Measurements from ENCODE around the gene PLTP.

The PLTP gene

DNA sequence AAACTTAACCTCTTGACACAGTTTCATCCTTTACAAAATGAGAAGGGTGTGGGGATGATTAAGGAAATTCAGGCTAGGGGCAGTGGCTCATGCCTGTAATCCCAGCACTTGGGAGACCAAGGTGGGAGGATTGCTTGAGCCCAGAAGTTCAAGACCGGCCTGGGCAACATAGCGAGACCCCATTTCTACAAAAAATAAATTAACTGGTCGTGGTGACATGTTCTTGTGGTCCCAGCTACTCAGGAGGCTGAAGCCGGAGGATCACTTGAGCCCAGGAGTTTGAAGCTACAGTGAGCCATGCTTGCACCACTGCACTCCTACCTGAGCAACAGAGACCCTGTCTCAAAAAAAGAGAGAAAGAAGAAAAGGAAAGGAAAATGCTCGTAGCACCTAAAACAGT is 45.5 kb downstream of the PLTP start:
- POLR2A ChIA-PET: interaction anchor here (0.7 kb wide), 3 partner anchors 62 to 326 kb away, joined by 3 to 6 read pairs (median 5); no protein-coding TSS in a partner anchor
- CTCF ChIA-PET: no interaction called here
- no peak overlapping the region for H3K4me3 ChIP-seq (ENCODE audit: low read depth, low read length)
- TF ChIP-seq ZNF529 (tag by site-specific recombination; IDR thresholded peaks at IDR 0.05; ENCODE audit: insufficient replicate concordance) (no peak), ZNF140 (tag by site-specific recombination; IDR thresholded peaks at IDR 0.05) (no peak), ZNF670 (tag by site-specific recombination; IDR thresholded peaks at IDR 0.05; ENCODE audit: low read depth) (no peak), ZFP69B (tag by site-specific recombination; IDR thresholded peaks at IDR 0.05) (no peak), ZNF747 (tag by site-specific recombination; IDR thresholded peaks at IDR 0.05) (no peak), ZNF174 (tag by site-specific recombination; IDR thresholded peaks at IDR 0.05) (no peak), ZNF248 (tag by site-specific recombination; IDR thresholded peaks at IDR 0.05) (no peak), WT1 (tag by site-specific recombination; IDR thresholded peaks at IDR 0.05) (no peak), ZNF596 (tag by site-specific recombination; IDR thresholded peaks at IDR 0.05) (no peak), ZNF274 (IDR thresholded peaks at IDR 0.05; ENCODE audit: low read length) (no peak), ZNF274 (tag by site-specific recombination; IDR thresholded peaks at IDR 0.05; ENCODE audit: borderline replicate concordance) (no peak)
- TF ChIP-seq, protein P1, sequence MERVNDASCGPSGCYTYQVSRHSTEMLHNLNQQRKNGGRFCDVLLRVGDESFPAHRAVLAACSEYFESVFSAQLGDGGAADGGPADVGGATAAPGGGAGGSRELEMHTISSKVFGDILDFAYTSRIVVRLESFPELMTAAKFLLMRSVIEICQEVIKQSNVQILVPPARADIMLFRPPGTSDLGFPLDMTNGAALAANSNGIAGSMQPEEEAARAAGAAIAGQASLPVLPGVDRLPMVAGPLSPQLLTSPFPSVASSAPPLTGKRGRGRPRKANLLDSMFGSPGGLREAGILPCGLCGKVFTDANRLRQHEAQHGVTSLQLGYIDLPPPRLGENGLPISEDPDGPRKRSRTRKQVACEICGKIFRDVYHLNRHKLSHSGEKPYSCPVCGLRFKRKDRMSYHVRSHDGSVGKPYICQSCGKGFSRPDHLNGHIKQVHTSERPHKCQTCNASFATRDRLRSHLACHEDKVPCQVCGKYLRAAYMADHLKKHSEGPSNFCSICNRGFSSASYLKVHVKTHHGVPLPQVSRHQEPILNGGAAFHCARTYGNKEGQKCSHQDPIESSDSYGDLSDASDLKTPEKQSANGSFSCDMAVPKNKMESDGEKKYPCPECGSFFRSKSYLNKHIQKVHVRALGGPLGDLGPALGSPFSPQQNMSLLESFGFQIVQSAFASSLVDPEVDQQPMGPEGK (tag by site-specific recombination; IDR thresholded peaks at IDR 0.05): no peak
- TF ChIP-seq, protein P2, sequence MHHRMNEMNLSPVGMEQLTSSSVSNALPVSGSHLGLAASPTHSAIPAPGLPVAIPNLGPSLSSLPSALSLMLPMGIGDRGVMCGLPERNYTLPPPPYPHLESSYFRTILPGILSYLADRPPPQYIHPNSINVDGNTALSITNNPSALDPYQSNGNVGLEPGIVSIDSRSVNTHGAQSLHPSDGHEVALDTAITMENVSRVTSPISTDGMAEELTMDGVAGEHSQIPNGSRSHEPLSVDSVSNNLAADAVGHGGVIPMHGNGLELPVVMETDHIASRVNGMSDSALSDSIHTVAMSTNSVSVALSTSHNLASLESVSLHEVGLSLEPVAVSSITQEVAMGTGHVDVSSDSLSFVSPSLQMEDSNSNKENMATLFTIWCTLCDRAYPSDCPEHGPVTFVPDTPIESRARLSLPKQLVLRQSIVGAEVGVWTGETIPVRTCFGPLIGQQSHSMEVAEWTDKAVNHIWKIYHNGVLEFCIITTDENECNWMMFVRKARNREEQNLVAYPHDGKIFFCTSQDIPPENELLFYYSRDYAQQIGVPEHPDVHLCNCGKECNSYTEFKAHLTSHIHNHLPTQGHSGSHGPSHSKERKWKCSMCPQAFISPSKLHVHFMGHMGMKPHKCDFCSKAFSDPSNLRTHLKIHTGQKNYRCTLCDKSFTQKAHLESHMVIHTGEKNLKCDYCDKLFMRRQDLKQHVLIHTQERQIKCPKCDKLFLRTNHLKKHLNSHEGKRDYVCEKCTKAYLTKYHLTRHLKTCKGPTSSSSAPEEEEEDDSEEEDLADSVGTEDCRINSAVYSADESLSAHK (tag by site-specific recombination; IDR thresholded peaks at IDR 0.05): no peak
- TF ChIP-seq, protein P3, sequence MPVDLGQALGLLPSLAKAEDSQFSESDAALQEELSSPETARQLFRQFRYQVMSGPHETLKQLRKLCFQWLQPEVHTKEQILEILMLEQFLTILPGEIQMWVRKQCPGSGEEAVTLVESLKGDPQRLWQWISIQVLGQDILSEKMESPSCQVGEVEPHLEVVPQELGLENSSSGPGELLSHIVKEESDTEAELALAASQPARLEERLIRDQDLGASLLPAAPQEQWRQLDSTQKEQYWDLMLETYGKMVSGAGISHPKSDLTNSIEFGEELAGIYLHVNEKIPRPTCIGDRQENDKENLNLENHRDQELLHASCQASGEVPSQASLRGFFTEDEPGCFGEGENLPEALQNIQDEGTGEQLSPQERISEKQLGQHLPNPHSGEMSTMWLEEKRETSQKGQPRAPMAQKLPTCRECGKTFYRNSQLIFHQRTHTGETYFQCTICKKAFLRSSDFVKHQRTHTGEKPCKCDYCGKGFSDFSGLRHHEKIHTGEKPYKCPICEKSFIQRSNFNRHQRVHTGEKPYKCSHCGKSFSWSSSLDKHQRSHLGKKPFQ (tag by site-specific recombination; IDR thresholded peaks at IDR 0.05): no peak
- TF ChIP-seq, protein P4, sequence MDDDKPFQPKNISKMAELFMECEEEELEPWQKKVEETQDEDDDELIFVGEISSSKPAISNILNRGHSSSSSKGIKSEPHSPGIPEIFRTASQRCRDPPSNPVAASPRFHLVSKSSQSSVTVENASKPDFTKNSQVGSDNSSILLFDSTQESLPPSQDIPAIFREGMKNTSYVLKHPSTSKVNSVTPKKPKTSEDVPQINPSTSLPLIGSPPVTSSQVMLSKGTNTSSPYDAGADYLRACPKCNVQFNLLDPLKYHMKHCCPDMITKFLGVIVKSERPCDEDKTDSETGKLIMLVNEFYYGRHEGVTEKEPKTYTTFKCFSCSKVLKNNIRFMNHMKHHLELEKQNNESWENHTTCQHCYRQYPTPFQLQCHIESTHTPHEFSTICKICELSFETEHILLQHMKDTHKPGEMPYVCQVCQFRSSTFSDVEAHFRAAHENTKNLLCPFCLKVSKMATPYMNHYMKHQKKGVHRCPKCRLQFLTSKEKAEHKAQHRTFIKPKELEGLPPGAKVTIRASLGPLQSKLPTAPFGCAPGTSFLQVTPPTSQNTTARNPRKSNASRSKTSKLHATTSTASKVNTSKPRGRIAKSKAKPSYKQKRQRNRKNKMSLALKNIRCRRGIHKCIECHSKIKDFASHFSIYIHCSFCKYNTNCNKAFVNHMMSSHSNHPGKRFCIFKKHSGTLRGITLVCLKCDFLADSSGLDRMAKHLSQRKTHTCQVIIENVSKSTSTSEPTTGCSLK (tag by site-specific recombination; IDR thresholded peaks at IDR 0.05): no peak
- no peaks in the 10 kb centered on the region; the same call in 1 of the 2 replicates for H3K4me1 ChIP-seq (ENCODE audit: control insufficient read depth, insufficient read depth, low read length)
- no peaks in the 10 kb centered on the region for H3K9me3 ChIP-seq (ENCODE audit: control insufficient read depth, insufficient read depth, low read depth, low read length)
- H3K27ac ChIP-seq (ENCODE audit: extremely low read depth, low read depth, low read length): no peak overlapping the region
- H3K36me3 ChIP-seq (ENCODE audit: control insufficient read depth in 2 of 2, insufficient read depth in 1 of 2, low read length in 2 of 2): no peaks in the 10 kb centered on the region; a peak in 1 of 3 replicates

DNA sequence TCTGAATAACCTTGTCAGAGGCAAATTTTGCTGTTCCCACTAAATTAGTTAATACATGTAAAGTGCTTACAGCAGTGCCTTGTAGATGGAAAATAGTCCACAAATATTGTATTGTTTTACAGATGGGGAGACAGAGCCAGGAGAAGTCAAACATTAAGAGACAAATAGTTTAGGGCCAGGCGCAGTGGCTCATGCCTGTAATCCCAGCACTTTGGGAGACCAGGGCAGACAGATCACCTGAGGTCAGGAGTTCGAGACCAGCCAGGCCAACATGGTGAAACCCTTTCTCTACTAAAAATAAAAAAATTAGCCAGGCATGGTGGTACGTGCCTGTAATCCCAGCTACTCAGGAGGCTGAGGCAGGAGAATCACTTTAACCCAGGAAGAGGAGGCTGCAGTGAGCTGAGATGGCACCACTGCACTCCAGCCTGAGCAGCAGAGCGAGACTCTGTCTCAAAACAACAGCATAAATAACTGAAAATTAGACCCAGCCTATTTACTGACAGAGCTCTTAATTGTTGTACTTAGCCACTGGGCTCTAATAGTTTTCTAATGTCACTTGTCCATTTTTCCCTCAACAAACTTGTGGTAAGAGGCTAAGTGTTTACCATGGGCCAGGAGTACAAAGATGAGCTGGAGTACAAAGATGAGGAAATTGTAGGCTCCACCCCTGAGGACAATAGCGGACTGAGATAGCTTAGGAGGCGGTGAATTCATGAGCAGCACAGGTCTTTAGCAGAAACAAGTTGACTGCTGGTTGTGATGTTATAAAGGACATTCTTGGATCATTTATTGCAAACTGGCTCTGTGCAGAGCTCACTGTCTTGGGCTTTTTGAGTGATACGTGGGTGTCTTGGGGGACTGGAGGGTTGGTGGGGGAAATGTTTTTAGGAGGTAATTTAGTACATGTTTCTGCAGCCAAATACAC is 48.1 kb downstream of the PLTP start:
- Histone ChIP-seq H3K4me3 (ENCODE audit: low read depth, low read length) (no peak overlapping the region), H3K9me3 (ENCODE audit: control insufficient read depth, insufficient read depth, low read depth, low read length) (no peaks in the 10 kb centered on the region), H3K4me1 (ENCODE audit: control insufficient read depth, insufficient read depth, low read length) (peaks cover 5% of the 10 kb centered on the region), H3K36me3 (ENCODE audit: control insufficient read depth in 2 of 2, insufficient read depth in 1 of 2, low read length in 2 of 2) (no peaks in the 10 kb centered on the region; a peak in 1 of 3 replicates), H3K27ac (ENCODE audit: extremely low read depth, low read depth, low read length) (no peak overlapping the region)
- POLR2A ChIA-PET: interaction anchor here (0.8 kb wide), 1 partner anchor 17 kb away, joined by 3 read pairs; the partner anchor contains the start of gene ZSWIM1
- CTCF ChIA-PET: no interaction called here
- TF ChIP-seq ZNF621 (tag by site-specific recombination; IDR thresholded peaks at IDR 0.05) (no peak), GLI4 (tag by site-specific recombination; IDR thresholded peaks at IDR 0.05) (no peak), ZNF157 (tag by site-specific recombination; IDR thresholded peaks at IDR 0.05) (no peak), ZFP3 (tag by site-specific recombination; IDR thresholded peaks at IDR 0.05; ENCODE audit: low read depth) (no peak), KLF10 (tag by site-specific recombination; IDR thresholded peaks at IDR 0.05) (no peak)
- TF ChIP-seq, protein P5, sequence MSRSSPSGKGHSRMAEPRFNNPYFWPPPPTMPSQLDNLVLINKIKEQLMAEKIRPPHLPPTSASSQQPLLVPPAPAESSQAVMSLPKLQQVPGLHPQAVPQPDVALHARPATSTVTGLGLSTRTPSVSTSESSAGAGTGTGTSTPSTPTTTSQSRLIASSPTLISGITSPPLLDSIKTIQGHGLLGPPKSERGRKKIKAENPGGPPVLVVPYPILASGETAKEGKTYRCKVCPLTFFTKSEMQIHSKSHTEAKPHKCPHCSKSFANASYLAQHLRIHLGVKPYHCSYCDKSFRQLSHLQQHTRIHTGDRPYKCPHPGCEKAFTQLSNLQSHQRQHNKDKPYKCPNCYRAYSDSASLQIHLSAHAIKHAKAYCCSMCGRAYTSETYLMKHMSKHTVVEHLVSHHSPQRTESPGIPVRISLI (tag by site-specific recombination; IDR thresholded peaks at IDR 0.05): no peak
- TF ChIP-seq, protein P6, sequence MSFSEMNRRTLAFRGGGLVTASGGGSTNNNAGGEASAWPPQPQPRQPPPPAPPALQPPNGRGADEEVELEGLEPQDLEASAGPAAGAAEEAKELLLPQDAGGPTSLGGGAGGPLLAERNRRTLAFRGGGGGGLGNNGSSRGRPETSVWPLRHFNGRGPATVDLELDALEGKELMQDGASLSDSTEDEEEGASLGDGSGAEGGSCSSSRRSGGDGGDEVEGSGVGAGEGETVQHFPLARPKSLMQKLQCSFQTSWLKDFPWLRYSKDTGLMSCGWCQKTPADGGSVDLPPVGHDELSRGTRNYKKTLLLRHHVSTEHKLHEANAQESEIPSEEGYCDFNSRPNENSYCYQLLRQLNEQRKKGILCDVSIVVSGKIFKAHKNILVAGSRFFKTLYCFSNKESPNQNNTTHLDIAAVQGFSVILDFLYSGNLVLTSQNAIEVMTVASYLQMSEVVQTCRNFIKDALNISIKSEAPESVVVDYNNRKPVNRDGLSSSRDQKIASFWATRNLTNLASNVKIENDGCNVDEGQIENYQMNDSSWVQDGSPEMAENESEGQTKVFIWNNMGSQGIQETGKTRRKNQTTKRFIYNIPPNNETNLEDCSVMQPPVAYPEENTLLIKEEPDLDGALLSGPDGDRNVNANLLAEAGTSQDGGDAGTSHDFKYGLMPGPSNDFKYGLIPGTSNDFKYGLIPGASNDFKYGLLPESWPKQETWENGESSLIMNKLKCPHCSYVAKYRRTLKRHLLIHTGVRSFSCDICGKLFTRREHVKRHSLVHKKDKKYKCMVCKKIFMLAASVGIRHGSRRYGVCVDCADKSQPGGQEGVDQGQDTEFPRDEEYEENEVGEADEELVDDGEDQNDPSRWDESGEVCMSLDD (tag by site-specific recombination; IDR thresholded peaks at IDR 0.05): no peak
